ENCODE data around the gene CDH18.

The CDH18 gene

GRCh38 chr5:19532936-19533335 is 455.1 kb downstream of the CDH18 start:
- no peak for ATAC-seq

DNA sequence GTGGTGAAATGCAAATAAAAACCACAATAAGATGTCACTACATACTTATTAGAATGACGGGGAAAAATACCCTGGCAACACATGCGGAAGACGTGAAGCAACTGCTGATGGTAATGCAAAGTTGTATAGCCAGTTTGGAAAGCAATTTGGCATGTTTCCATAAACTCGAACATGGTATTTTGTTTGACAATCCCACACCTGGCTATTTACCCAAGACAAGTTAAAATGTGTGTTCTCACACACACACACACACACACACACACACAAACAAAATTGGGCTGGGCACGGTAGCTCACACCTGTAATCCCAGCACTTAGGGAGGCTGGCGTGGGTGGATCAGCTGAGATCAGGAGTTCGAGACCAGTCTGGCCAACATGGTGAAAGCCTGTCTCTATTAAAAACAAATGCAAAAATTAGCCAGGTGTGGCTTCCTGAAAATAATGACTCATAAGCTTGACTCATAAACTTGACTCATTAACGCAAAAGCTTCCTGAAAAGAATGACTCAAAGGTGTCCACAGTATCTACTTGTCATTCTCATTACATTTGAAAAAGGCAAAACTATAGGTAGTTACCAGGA is 456.5 kb downstream of the CDH18 start:
- ATAC-seq: no peak
- no peak for TF ChIP-seq ZC3H10 (CRISPR knock-in tag; IDR thresholded peaks at IDR 0.05)
- TF ChIP-seq ESRRG (CRISPR knock-in tag; IDR thresholded peaks at IDR 0.05): no peak
- TF ChIP-seq, protein P1, sequence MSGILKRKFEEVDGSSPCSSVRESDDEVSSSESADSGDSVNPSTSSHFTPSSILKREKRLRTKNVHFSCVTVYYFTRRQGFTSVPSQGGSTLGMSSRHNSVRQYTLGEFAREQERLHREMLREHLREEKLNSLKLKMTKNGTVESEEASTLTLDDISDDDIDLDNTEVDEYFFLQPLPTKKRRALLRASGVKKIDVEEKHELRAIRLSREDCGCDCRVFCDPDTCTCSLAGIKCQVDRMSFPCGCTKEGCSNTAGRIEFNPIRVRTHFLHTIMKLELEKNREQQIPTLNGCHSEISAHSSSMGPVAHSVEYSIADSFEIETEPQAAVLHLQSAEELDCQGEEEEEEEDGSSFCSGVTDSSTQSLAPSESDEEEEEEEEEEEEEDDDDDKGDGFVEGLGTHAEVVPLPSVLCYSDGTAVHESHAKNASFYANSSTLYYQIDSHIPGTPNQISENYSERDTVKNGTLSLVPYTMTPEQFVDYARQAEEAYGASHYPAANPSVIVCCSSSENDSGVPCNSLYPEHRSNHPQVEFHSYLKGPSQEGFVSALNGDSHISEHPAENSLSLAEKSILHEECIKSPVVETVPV (CRISPR knock-in tag; IDR thresholded peaks at IDR 0.05): no peak
- TF ChIP-seq SNAI2 (CRISPR knock-in tag; IDR thresholded peaks at IDR 0.05): no peak
- TF ChIP-seq ARNTL (CRISPR knock-in tag; IDR thresholded peaks at IDR 0.05; ENCODE audit: borderline replicate concordance, low read depth): no peak
- TF ChIP-seq PPARA (CRISPR knock-in tag; IDR thresholded peaks at IDR 0.05; ENCODE audit: borderline replicate concordance): no peak
- TF ChIP-seq ZFP3 (CRISPR knock-in tag; IDR thresholded peaks at IDR 0.05): no peak
- TF ChIP-seq, protein P2, sequence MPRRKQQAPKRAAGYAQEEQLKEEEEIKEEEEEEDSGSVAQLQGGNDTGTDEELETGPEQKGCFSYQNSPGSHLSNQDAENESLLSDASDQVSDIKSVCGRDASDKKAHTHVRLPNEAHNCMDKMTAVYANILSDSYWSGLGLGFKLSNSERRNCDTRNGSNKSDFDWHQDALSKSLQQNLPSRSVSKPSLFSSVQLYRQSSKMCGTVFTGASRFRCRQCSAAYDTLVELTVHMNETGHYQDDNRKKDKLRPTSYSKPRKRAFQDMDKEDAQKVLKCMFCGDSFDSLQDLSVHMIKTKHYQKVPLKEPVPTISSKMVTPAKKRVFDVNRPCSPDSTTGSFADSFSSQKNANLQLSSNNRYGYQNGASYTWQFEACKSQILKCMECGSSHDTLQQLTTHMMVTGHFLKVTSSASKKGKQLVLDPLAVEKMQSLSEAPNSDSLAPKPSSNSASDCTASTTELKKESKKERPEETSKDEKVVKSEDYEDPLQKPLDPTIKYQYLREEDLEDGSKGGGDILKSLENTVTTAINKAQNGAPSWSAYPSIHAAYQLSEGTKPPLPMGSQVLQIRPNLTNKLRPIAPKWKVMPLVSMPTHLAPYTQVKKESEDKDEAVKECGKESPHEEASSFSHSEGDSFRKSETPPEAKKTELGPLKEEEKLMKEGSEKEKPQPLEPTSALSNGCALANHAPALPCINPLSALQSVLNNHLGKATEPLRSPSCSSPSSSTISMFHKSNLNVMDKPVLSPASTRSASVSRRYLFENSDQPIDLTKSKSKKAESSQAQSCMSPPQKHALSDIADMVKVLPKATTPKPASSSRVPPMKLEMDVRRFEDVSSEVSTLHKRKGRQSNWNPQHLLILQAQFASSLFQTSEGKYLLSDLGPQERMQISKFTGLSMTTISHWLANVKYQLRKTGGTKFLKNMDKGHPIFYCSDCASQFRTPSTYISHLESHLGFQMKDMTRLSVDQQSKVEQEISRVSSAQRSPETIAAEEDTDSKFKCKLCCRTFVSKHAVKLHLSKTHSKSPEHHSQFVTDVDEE (CRISPR knock-in tag; IDR thresholded peaks at IDR 0.05): no peak
- TF ChIP-seq TOX (CRISPR knock-in tag; IDR thresholded peaks at IDR 0.05; ENCODE audit: borderline replicate concordance): no peak
- no peak for TF ChIP-seq OSR1 (CRISPR knock-in tag; IDR thresholded peaks at IDR 0.05)
- no peak for TF ChIP-seq POU6F1 (CRISPR knock-in tag; IDR thresholded peaks at IDR 0.05; ENCODE audit: borderline replicate concordance, low read depth)
- no peak for TF ChIP-seq GLIS3 (CRISPR knock-in tag; IDR thresholded peaks at IDR 0.05)
- no peak for TF ChIP-seq ISL1 (CRISPR knock-in tag; IDR thresholded peaks at IDR 0.05)
- no peak for TF ChIP-seq CREB5 (CRISPR knock-in tag; IDR thresholded peaks at IDR 0.05; ENCODE audit: low read depth)
- TF ChIP-seq ZNF70 (CRISPR knock-in tag; IDR thresholded peaks at IDR 0.05): no peak

More at GRCh38 chr5:19532936-19533335, 455.1 kb downstream of the CDH18 start:
- TF ChIP-seq ZFP3 (CRISPR knock-in tag; IDR thresholded peaks at IDR 0.05) (no peak), PPARA (CRISPR knock-in tag; IDR thresholded peaks at IDR 0.05; ENCODE audit: borderline replicate concordance) (no peak), CREB5 (CRISPR knock-in tag; IDR thresholded peaks at IDR 0.05; ENCODE audit: low read depth) (no peak), ZNF70 (CRISPR knock-in tag; IDR thresholded peaks at IDR 0.05) (no peak)

DNA sequence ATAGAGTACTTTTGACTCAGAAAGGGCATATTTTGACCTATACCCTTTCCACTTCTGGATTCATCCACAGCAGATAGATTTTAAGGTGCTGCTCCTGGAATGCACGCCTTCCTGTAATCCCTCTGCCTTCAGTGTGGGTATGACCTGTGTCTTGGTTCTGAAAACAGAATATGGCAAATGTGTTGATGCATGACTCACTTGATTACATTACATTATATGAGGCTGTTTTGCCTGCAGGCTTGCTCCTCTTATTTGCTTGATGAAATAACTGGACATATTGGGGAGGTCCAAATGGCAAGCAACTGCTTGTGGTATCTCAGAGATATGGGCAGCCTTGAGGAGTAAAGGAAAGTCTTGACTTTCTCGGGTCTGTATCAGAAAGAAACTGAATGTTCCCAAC is 468.6 kb downstream of the CDH18 start:
- no peak for ATAC-seq
- no peak for TF ChIP-seq ZC3H10 (CRISPR knock-in tag; IDR thresholded peaks at IDR 0.05)
- no peak for TF ChIP-seq POU6F1 (CRISPR knock-in tag; IDR thresholded peaks at IDR 0.05; ENCODE audit: borderline replicate concordance, low read depth)
- TF ChIP-seq, protein P3, sequence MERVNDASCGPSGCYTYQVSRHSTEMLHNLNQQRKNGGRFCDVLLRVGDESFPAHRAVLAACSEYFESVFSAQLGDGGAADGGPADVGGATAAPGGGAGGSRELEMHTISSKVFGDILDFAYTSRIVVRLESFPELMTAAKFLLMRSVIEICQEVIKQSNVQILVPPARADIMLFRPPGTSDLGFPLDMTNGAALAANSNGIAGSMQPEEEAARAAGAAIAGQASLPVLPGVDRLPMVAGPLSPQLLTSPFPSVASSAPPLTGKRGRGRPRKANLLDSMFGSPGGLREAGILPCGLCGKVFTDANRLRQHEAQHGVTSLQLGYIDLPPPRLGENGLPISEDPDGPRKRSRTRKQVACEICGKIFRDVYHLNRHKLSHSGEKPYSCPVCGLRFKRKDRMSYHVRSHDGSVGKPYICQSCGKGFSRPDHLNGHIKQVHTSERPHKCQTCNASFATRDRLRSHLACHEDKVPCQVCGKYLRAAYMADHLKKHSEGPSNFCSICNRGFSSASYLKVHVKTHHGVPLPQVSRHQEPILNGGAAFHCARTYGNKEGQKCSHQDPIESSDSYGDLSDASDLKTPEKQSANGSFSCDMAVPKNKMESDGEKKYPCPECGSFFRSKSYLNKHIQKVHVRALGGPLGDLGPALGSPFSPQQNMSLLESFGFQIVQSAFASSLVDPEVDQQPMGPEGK (CRISPR knock-in tag; IDR thresholded peaks at IDR 0.05; ENCODE audit: borderline replicate concordance): no peak
- TF ChIP-seq CSDC2 (CRISPR knock-in tag; IDR thresholded peaks at IDR 0.05): no peak
- TF ChIP-seq TCF4 (CRISPR knock-in tag; IDR thresholded peaks at IDR 0.05; ENCODE audit: borderline replicate concordance): no peak
- TF ChIP-seq OSR1 (CRISPR knock-in tag; IDR thresholded peaks at IDR 0.05): no peak
- no peak for TF ChIP-seq ZFP3 (CRISPR knock-in tag; IDR thresholded peaks at IDR 0.05)
- TF ChIP-seq TOX (CRISPR knock-in tag; IDR thresholded peaks at IDR 0.05; ENCODE audit: borderline replicate concordance): no peak
- TF ChIP-seq CREB5 (CRISPR knock-in tag; IDR thresholded peaks at IDR 0.05; ENCODE audit: low read depth): no peak
- TF ChIP-seq ARNTL (CRISPR knock-in tag; IDR thresholded peaks at IDR 0.05; ENCODE audit: borderline replicate concordance, low read depth): no peak

All from SK-N-SH treated with all-trans-retinoic acid at 6 μM for 48 hours (cell line).